ENCODE results near the gene CACNA2D2.
A peak's percentile ranks its signal among the peaks of the same experiment; 100 is the strongest.

Gene CACNA2D2

DNA sequence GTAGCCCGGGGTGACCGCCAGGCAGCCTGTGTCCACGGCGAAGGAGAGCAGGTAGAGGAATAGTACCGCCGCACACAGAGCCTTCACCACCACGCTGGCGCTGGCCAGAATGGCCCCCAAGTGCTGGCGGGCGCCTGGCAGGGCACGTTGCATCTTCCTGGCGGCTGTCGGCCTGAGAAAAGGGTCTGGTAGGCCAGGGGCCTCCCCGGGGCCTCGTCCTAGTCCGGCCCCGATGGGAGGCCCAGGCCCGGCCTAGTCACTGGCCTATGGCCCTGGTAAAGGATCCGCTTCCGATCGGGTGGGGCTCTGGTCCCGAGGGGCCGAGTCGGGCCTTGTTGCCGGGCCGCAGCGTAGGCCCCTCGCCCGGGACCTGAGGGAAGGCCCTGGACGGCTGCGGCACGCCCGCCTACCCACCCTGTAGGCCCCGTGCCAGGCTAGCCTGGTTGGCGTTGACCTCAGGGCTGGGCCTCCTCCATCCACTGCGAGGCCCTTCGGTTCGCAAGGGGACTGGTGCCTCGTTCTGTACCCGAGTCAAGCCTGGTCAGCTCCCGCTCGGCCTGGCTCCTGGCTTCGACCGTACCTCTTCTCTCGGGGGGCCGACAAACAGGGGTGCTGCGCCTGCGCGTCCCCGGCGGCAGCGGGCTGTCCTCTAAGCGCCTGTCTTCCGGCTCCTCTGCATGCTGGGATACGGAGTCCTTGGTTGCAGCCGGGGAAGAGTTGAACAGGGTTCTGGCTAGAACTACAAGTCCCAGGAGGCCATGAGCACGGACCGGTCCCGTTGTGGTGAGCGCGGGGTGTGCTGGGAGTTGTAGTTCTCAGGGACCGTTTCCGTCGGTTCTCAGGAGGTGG lies 144.3 kb downstream of the CACNA2D2 start, which contains the start of gene TMEM115 (continued):
- TF ChIP-seq, protein P1, sequence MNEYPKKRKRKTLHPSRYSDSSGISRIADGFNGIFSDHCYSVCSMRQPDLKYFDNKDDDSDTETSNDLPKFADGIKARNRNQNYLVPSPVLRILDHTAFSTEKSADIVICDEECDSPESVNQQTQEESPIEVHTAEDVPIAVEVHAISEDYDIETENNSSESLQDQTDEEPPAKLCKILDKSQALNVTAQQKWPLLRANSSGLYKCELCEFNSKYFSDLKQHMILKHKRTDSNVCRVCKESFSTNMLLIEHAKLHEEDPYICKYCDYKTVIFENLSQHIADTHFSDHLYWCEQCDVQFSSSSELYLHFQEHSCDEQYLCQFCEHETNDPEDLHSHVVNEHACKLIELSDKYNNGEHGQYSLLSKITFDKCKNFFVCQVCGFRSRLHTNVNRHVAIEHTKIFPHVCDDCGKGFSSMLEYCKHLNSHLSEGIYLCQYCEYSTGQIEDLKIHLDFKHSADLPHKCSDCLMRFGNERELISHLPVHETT (tag by site-specific recombination; IDR thresholded peaks at IDR 0.05) = no peak
- TF ChIP-seq ZNF548 (tag by site-specific recombination; IDR thresholded peaks at IDR 0.05) (no peak), ZSCAN16 (tag by site-specific recombination; IDR thresholded peaks at IDR 0.05) (no peak), ZNF23 (tag by site-specific recombination; IDR thresholded peaks at IDR 0.05; ENCODE audit: borderline replicate concordance) (no peak), ZNF501 (tag by site-specific recombination; IDR thresholded peaks at IDR 0.05) (peak; percentile 84), ZNF354C (tag by site-specific recombination; IDR thresholded peaks at IDR 0.05; ENCODE audit: borderline replicate concordance, low read depth) (no peak), GLIS2 (tag by site-specific recombination; IDR thresholded peaks at IDR 0.05) (no peak; the same call in 1 of the 2 replicates), ZNF677 (tag by site-specific recombination; IDR thresholded peaks at IDR 0.05) (no peak), ZNF341 (tag by site-specific recombination; IDR thresholded peaks at IDR 0.05; ENCODE audit: low read depth) (no peak), HOXC10 (CRISPR knock-in tag; IDR thresholded peaks at IDR 0.05) (no peak), ZXDB (tag by site-specific recombination; IDR thresholded peaks at IDR 0.05) (peak; percentile 83), ZNF544 (tag by site-specific recombination; IDR thresholded peaks at IDR 0.05) (no peak), ZNF311 (tag by site-specific recombination; IDR thresholded peaks at IDR 0.05; ENCODE audit: borderline replicate concordance) (no peak), ZNF335 (tag by site-specific recombination; conservative IDR thresholded peaks at IDR 0.05) (peak; percentile 99), ZNF112 (tag by site-specific recombination; IDR thresholded peaks at IDR 0.05) (no peak), ZNF426 (tag by site-specific recombination; IDR thresholded peaks at IDR 0.05) (no peak), ZNF404 (tag by site-specific recombination; IDR thresholded peaks at IDR 0.05) (no peak), MYNN (tag by site-specific recombination; IDR thresholded peaks at IDR 0.05; ENCODE audit: borderline replicate concordance) (no peak), SP3 (tag by site-specific recombination; IDR thresholded peaks at IDR 0.05) (peak; percentile 90), ZBTB1 (tag by site-specific recombination; IDR thresholded peaks at IDR 0.05) (no peak), ZNF24 (tag by site-specific recombination; IDR thresholded peaks at IDR 0.05) (no peak), ZBTB8A (tag by site-specific recombination; IDR thresholded peaks at IDR 0.05) (peak; percentile 21; the same call in 1 of the 2 replicates)
- TF ChIP-seq, protein P2, sequence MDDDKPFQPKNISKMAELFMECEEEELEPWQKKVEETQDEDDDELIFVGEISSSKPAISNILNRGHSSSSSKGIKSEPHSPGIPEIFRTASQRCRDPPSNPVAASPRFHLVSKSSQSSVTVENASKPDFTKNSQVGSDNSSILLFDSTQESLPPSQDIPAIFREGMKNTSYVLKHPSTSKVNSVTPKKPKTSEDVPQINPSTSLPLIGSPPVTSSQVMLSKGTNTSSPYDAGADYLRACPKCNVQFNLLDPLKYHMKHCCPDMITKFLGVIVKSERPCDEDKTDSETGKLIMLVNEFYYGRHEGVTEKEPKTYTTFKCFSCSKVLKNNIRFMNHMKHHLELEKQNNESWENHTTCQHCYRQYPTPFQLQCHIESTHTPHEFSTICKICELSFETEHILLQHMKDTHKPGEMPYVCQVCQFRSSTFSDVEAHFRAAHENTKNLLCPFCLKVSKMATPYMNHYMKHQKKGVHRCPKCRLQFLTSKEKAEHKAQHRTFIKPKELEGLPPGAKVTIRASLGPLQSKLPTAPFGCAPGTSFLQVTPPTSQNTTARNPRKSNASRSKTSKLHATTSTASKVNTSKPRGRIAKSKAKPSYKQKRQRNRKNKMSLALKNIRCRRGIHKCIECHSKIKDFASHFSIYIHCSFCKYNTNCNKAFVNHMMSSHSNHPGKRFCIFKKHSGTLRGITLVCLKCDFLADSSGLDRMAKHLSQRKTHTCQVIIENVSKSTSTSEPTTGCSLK (tag by site-specific recombination; IDR thresholded peaks at IDR 0.05) = no peak
- TF ChIP-seq, protein P3, sequence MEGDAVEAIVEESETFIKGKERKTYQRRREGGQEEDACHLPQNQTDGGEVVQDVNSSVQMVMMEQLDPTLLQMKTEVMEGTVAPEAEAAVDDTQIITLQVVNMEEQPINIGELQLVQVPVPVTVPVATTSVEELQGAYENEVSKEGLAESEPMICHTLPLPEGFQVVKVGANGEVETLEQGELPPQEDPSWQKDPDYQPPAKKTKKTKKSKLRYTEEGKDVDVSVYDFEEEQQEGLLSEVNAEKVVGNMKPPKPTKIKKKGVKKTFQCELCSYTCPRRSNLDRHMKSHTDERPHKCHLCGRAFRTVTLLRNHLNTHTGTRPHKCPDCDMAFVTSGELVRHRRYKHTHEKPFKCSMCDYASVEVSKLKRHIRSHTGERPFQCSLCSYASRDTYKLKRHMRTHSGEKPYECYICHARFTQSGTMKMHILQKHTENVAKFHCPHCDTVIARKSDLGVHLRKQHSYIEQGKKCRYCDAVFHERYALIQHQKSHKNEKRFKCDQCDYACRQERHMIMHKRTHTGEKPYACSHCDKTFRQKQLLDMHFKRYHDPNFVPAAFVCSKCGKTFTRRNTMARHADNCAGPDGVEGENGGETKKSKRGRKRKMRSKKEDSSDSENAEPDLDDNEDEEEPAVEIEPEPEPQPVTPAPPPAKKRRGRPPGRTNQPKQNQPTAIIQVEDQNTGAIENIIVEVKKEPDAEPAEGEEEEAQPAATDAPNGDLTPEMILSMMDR (tag by site-specific recombination; IDR thresholded peaks at IDR 0.05) = no peak
- TF ChIP-seq, protein P4, sequence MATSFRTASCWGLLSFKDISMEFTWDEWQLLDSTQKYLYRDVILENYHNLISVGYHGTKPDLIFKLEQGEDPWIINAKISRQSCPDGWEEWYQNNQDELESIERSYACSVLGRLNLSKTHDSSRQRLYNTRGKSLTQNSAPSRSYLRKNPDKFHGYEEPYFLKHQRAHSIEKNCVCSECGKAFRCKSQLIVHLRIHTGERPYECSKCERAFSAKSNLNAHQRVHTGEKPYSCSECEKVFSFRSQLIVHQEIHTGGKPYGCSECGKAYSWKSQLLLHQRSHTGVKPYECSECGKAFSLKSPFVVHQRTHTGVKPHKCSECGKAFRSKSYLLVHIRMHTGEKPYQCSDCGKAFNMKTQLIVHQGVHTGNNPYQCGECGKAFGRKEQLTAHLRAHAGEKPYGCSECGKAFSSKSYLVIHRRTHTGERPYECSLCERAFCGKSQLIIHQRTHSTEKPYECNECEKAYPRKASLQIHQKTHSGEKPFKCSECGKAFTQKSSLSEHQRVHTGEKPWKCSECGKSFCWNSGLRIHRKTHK (tag by site-specific recombination; IDR thresholded peaks at IDR 0.05) = no peak
- TF ChIP-seq, protein P5, sequence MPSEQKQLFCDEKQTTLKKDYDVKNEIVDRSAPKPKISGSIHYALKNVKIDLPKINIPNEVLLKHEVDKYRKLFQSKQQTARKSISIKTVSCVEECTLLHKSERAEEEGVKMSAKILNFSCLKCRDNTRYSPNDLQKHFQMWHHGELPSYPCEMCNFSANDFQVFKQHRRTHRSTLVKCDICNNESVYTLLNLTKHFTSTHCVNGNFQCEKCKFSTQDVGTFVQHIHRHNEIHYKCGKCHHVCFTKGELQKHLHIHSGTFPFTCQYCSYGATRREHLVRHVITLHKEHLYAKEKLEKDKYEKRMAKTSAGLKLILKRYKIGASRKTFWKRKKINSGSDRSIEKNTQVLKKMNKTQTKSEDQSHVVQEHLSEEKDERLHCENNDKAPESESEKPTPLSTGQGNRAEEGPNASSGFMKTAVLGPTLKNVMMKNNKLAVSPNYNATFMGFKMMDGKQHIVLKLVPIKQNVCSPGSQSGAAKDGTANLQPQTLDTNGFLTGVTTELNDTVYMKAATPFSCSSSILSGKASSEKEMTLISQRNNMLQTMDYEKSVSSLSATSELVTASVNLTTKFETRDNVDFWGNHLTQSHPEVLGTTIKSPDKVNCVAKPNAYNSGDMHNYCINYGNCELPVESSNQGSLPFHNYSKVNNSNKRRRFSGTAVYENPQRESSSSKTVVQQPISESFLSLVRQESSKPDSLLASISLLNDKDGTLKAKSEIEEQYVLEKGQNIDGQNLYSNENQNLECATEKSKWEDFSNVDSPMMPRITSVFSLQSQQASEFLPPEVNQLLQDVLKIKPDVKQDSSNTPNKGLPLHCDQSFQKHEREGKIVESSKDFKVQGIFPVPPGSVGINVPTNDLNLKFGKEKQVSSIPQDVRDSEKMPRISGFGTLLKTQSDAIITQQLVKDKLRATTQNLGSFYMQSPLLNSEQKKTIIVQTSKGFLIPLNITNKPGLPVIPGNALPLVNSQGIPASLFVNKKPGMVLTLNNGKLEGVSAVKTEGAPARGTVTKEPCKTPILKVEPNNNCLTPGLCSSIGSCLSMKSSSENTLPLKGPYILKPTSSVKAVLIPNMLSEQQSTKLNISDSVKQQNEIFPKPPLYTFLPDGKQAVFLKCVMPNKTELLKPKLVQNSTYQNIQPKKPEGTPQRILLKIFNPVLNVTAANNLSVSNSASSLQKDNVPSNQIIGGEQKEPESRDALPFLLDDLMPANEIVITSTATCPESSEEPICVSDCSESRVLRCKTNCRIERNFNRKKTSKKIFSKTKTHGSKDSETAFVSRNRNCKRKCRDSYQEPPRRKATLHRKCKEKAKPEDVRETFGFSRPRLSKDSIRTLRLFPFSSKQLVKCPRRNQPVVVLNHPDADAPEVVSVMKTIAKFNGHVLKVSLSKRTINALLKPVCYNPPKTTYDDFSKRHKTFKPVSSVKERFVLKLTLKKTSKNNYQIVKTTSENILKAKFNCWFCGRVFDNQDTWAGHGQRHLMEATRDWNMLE (tag by site-specific recombination; conservative IDR thresholded peaks at IDR 0.05; ENCODE audit: low read depth) = peak; percentile 51; the same call in 1 of the 2 replicates
- TF ChIP-seq, protein P6, sequence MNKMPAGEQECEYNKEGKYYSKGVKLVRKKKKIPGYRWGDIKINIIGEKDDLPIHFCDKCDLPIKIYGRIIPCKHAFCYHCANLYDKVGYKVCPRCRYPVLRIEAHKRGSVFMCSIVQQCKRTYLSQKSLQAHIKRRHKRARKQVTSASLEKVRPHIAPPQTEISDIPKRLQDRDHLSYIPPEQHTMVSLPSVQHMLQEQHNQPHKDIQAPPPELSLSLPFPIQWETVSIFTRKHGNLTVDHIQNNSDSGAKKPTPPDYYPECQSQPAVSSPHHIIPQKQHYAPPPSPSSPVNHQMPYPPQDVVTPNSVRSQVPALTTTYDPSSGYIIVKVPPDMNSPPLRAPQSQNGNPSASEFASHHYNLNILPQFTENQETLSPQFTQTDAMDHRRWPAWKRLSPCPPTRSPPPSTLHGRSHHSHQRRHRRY (tag by site-specific recombination; IDR thresholded peaks at IDR 0.05) = no peak

Measured in HEK293 (cell line).